ENCODE data around the gene FAM13A. TPM values are rescaled to one million over a fixed set of nuclear protein-coding genes. Genes with fewer than 3 reads are reported as not detected.

Gene FAM13A
- total and polyA plus RNA-seq, 9 of the 15 experiments (the other 6 are each of a cell fraction or from before 2014, with no cell fraction given), result 11.3 to 23.3 (median 14.7) TPM

DNA sequence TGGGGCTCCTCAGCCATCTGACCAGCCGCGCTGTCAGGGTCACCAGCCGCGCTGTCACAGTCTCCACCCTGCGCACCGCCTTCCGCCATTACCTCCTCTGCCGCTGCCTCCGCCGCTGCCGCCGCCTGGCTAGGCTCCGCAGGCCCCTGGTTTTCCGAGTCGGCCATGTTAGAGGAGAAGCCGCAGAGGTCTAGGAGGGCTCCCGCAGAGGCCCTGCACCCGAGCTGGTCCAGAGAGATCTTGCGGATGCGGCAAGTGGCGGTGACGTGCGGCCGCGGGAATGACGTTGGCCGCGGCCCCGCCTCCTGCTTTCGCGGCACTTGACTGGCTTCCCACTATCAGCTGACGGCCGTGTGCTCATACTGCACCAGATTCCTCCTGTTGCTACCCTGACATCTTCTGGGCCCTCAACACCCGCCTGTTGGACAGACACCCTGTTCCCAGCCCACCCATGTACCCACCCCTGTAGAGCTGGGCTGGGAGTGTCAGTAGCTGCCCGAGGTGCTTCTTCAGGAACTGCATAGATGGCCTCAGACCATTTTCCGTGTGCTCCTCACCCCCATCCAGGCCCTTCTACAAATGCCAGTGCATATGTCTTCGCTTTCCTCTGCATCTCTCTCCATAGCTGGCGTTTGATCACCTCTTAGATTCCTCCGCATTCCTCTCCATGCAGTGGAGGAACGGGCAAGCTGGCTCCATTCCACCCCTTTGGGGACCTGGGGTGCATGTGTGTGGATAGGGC is 359.2 kb downstream of the FAM13A start, which contains the start of gene NAP1L5 (continued):
- TF ChIP-seq, protein P1, sequence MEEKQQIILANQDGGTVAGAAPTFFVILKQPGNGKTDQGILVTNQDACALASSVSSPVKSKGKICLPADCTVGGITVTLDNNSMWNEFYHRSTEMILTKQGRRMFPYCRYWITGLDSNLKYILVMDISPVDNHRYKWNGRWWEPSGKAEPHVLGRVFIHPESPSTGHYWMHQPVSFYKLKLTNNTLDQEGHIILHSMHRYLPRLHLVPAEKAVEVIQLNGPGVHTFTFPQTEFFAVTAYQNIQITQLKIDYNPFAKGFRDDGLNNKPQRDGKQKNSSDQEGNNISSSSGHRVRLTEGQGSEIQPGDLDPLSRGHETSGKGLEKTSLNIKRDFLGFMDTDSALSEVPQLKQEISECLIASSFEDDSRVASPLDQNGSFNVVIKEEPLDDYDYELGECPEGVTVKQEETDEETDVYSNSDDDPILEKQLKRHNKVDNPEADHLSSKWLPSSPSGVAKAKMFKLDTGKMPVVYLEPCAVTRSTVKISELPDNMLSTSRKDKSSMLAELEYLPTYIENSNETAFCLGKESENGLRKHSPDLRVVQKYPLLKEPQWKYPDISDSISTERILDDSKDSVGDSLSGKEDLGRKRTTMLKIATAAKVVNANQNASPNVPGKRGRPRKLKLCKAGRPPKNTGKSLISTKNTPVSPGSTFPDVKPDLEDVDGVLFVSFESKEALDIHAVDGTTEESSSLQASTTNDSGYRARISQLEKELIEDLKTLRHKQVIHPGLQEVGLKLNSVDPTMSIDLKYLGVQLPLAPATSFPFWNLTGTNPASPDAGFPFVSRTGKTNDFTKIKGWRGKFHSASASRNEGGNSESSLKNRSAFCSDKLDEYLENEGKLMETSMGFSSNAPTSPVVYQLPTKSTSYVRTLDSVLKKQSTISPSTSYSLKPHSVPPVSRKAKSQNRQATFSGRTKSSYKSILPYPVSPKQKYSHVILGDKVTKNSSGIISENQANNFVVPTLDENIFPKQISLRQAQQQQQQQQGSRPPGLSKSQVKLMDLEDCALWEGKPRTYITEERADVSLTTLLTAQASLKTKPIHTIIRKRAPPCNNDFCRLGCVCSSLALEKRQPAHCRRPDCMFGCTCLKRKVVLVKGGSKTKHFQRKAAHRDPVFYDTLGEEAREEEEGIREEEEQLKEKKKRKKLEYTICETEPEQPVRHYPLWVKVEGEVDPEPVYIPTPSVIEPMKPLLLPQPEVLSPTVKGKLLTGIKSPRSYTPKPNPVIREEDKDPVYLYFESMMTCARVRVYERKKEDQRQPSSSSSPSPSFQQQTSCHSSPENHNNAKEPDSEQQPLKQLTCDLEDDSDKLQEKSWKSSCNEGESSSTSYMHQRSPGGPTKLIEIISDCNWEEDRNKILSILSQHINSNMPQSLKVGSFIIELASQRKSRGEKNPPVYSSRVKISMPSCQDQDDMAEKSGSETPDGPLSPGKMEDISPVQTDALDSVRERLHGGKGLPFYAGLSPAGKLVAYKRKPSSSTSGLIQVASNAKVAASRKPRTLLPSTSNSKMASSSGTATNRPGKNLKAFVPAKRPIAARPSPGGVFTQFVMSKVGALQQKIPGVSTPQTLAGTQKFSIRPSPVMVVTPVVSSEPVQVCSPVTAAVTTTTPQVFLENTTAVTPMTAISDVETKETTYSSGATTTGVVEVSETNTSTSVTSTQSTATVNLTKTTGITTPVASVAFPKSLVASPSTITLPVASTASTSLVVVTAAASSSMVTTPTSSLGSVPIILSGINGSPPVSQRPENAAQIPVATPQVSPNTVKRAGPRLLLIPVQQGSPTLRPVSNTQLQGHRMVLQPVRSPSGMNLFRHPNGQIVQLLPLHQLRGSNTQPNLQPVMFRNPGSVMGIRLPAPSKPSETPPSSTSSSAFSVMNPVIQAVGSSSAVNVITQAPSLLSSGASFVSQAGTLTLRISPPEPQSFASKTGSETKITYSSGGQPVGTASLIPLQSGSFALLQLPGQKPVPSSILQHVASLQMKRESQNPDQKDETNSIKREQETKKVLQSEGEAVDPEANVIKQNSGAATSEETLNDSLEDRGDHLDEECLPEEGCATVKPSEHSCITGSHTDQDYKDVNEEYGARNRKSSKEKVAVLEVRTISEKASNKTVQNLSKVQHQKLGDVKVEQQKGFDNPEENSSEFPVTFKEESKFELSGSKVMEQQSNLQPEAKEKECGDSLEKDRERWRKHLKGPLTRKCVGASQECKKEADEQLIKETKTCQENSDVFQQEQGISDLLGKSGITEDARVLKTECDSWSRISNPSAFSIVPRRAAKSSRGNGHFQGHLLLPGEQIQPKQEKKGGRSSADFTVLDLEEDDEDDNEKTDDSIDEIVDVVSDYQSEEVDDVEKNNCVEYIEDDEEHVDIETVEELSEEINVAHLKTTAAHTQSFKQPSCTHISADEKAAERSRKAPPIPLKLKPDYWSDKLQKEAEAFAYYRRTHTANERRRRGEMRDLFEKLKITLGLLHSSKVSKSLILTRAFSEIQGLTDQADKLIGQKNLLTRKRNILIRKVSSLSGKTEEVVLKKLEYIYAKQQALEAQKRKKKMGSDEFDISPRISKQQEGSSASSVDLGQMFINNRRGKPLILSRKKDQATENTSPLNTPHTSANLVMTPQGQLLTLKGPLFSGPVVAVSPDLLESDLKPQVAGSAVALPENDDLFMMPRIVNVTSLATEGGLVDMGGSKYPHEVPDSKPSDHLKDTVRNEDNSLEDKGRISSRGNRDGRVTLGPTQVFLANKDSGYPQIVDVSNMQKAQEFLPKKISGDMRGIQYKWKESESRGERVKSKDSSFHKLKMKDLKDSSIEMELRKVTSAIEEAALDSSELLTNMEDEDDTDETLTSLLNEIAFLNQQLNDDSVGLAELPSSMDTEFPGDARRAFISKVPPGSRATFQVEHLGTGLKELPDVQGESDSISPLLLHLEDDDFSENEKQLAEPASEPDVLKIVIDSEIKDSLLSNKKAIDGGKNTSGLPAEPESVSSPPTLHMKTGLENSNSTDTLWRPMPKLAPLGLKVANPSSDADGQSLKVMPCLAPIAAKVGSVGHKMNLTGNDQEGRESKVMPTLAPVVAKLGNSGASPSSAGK (IDR thresholded peaks at IDR 0.05), result peak; percentile 24; the same call in 1 of the 2 replicates
- TF ChIP-seq CREB1 (IDR thresholded peaks at IDR 0.05) (peak; percentile 87), CREB1 (CRISPR knock-in tag; IDR thresholded peaks at IDR 0.05) (peak; percentile 81), PPARD (CRISPR knock-in tag; IDR thresholded peaks at IDR 0.05) (no peak), NRF1 (conservative IDR thresholded peaks at IDR 0.05 in 1 of 2, IDR thresholded peaks at IDR 0.05 in 1 of 2) (peak; percentile 49 to 61), CCAR2 (IDR thresholded peaks at IDR 0.05; ENCODE audit: low read depth, low read length) (no peak), DIDO1 (tag; IDR thresholded peaks at IDR 0.05; ENCODE audit: low read depth) (no peak), HSF4 (CRISPR knock-in tag; IDR thresholded peaks at IDR 0.05; ENCODE audit: borderline replicate concordance) (no peak), RFX7 (CRISPR knock-in tag; IDR thresholded peaks at IDR 0.05) (no peak), SIN3B (IDR thresholded peaks at IDR 0.05; ENCODE audit: low read depth) (no peak), ZBTB8A (IDR thresholded peaks at IDR 0.05; ENCODE audit: partially characterized antibody) (no peak)
- TF ChIP-seq, protein P2, sequence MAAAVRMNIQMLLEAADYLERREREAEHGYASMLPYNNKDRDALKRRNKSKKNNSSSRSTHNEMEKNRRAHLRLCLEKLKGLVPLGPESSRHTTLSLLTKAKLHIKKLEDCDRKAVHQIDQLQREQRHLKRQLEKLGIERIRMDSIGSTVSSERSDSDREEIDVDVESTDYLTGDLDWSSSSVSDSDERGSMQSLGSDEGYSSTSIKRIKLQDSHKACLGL (CRISPR knock-in tag; IDR thresholded peaks at IDR 0.05; ENCODE audit: borderline replicate concordance, poor library complexity, severe bottlenecking), result no peak
- TF ChIP-seq, protein P3, sequence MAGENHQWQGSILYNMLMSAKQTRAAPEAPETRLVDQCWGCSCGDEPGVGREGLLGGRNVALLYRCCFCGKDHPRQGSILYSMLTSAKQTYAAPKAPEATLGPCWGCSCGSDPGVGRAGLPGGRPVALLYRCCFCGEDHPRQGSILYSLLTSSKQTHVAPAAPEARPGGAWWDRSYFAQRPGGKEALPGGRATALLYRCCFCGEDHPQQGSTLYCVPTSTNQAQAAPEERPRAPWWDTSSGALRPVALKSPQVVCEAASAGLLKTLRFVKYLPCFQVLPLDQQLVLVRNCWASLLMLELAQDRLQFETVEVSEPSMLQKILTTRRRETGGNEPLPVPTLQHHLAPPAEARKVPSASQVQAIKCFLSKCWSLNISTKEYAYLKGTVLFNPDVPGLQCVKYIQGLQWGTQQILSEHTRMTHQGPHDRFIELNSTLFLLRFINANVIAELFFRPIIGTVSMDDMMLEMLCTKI (IDR thresholded peaks at IDR 0.05; ENCODE audit: partially characterized antibody), result no peak

Data from K562 (cell line).